Measurements from ENCODE around the gene E2F7. TPM values are rescaled to one million over a fixed set of nuclear protein-coding genes. Genes with fewer than 3 reads are reported as not detected.
A peak's percentile ranks its signal among the peaks of the same experiment; 100 is the strongest.

E2F7 gene
- total RNA-seq, 1 experiment from 2014 or later: 7.8 TPM

DNA sequence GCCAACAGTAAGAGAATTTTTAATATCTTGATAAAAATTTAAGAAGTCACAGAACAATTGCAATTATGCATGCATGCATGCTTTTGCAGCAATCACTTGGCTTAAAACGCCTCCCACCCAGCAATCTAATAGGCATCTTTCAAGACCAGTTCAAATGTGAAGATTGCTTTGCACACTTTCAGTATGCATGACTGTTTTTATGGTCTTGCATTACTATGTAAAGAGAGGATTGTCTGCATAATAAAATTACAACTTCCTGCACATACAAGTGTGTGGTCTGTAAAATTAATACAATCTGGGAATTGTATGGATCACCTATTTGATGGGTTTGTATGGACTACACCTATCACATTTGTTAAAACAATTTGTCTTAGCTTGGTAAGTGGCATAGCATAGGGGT is 48.8 kb downstream of the E2F7 start:
- no peak for DNase-seq (ENCODE audit: low spot score)

DNA sequence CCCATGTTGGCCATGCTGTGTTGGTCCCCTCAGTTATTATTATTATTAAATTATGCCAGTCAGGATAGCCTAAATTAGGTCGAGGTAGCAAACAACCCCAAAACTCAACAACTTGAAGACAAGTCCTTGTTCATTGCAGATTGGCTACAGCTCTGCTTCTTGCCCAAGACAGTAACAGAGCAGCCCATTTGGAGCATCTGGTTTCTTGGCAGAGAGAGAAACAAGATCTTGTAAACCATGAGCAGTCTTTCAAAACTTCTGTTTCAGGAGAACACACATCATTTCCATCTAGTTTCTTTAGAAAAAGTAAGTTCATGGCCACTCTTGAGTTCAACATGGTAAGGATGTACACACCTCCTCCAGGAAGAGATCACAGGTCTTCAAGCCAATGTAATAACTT is 52.3 kb downstream of the E2F7 start:
- no peak for DNase-seq (ENCODE audit: low spot score)

DNA sequence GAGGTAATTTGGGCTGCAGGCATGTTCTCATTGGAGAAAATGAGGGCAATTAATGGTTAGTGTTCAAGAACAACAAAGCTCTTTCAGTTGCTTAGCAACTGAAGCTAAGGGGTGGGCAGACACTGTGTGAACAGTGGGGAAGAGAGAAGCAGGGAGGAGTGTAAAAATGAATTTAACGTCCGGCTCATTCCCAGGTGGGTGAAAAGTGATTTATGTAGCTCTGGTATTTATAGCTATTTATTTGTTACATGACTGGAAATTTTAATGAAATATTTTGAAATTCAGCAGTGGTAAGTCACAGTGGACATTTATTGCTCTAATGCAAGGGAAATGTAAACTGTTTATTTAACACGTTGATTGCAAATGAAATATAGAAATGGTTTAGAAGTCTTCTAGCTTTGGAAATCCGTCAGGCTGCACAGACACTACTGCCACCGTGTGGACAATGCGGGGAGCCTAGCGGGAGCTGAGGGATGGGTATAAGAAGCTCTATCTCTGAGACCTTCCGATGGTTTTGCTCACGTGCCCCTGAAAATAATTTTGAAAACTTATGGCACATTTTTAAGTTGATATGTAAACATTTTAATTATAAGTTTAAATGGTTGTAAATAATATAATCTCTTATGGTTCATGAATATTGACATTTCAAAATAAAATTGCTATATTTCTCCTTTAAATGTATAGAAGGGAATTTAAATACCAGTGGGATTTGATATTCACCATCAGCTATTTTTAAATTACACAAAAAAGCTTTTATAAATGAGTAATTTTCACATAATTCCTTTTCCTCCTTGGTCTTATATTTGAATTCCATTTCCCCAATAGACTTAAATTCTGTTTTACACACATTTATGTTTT is 54.4 kb downstream of the E2F7 start:
- DNase-seq (ENCODE audit: low spot score): peak; percentile 89

DNA sequence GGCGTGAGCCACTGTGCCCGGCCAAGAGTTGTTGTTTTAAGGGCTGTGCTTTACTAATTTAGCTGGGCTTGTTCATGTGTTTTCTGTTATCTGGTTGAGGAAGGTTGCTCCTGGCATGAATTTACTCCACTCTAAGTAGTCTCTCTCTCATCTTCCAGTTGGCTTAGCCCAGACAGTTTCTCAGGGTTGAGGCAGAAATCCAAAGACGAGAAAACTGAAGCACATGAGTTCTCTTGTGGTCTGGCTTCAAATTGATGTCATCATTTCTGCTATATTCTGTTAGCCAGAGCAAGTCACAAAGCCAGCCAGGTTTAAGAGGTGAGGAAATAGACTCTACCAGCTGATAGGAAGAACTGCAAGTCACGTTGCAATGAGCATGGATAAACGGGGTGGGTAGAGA is 57.9 kb downstream of the E2F7 start:
- DNase-seq (ENCODE audit: low spot score): no peak

DNA sequence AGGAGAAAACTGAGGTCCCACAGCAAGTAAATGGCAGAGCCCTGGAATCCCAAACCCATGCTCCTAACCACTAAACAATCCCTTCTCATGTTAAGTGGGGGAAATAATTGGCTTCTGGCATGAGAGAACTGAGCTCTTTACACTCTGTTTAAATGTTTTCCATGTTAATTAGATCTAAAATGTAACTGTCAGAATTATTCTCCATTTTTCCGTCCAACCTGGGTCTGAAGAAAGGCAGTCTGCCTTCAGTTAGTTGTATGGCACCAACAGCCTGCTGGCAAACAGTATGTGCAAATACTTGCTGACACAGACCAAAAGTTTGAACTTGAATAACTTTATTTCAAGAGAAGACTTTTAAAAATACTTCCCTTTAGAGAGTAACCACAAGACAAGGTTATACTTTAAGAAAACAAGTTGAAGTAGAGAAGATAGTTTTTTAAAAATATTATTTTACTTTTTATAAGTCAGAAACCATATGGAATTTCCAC is 59.7 kb downstream of the E2F7 start:
- DNase-seq (ENCODE audit: low spot score): no peak

DNA sequence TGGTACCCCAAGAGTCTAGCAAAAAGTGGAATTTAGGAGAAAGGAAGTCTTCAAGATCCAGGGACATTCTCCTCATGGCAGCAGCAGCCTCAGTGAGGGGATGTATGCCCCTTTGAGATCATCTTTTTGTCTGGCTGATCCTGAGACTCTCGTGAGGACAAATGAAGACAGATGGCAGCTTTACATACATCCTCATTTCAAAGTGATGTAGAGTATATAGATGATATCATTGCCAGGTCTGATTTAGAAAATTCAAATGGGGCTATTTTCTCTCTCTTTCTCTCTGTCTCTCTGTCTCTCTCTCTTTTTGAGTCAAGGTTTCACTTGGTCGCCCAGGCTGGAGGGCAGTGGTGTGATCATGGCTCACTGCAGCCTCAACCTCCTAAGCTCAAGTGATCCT is 61.5 kb downstream of the E2F7 start:
- no peak for DNase-seq (ENCODE audit: low spot score)

DNA sequence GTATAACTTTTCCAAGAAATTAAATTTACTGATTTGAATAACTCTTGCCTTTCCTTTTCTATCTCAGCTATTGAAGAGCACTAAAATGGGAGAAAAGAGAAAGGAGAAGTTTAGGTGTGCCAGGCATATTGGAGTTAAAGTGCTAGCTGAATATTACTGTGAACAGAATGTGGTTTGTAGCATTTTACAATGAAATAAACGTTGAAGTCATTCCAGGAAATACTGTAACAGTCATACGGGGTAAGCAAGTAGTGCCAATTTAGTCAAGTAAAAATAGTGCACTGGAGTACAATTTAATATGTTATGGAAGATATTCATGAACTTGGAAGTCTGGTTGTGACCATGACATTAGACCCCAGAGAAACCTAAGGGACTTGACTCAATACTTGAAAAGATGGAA is 62.1 kb downstream of the E2F7 start:
- no peak for DNase-seq (ENCODE audit: low spot score)

DNA sequence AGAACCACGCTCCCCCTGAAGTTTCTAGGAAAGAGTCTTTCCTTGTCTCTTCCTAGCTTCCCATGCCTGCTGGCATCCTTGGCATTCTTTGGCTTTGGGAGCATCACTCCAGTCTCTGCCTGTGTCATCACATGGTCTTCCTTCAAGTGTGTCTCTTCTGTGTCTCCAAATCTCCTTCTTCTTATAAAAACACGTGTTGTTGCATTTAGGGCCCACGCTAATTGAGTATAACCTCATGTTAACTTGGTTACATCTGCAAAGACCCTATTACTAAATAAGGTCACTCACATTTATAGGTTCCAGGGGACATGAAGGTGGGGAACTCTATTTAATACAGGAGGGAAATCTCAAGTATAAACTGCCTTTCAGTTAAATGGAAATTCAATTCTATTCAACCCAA is 63.0 kb downstream of the E2F7 start:
- DNase-seq (ENCODE audit: low spot score): no peak

DNA sequence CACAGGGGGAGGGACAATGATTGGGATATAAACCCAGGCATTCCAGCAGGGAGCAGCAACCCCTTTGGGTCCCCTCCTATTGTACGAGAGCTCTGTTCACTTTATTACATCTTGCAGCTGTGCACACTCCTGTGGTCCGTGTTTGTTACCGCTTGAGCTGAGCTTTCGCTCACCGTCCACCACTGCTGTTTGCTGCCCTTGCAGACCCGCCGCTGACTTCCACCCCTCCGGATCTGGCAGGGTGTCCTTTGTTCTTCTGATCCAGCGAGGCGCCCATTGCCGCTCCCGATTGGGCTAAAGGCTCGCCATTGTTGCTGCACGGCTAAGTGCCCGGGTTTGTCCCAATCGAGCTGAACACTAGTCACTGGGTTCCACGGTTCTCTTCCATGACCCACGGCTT is 64.1 kb downstream of the E2F7 start:
- no peak for DNase-seq (ENCODE audit: low spot score)

DNA sequence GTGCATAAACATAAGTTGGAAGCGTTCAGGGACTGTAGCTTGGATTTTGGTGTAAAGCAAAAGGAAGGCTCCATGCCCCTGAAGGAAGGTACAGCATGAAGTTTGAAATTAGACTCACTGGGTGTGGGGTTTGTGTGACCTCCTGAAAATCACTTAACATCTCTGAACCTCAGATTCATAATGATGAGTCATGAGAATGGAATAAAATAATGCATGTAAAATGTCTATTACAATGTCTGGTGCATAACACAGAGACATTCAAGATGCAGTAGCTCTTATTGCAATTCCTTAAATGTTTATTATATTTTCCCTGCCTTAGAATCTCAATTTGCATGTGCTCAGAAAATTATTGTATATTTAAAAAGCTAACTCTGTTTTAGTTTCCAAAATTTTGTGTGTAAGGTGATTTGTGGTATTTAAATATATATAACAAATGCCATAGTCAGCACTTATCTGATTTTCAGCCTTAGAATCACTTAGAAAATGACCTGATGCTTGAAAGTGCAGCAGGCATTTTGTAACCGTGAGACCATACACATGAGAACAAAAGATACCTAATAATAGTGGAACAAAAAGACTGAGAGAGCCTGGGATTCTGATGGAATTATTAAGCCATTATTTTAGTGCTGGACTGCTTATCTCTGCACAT is 66.3 kb downstream of the E2F7 start:
- no peak for DNase-seq (ENCODE audit: low spot score)

DNA sequence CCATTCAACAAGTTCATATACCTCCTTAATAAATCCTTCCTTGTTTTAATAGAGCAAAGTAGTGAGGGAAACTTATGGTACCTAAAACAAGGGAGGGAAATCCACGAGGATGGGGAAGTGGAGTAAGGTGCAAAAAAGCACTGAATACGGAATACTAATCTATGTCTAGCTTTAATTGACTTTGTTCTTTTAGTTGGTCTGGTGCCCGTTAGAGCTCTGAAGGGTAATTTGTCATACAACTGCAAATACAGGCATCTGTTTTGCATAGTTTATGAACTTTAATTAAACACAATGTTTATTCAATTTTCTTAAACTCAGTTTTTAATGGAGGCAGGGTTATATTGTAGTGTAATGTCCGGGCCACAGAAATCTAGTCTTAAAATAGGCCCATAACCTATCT is 67.0 kb downstream of the E2F7 start:
- DNase-seq (ENCODE audit: low spot score): no peak

DNA sequence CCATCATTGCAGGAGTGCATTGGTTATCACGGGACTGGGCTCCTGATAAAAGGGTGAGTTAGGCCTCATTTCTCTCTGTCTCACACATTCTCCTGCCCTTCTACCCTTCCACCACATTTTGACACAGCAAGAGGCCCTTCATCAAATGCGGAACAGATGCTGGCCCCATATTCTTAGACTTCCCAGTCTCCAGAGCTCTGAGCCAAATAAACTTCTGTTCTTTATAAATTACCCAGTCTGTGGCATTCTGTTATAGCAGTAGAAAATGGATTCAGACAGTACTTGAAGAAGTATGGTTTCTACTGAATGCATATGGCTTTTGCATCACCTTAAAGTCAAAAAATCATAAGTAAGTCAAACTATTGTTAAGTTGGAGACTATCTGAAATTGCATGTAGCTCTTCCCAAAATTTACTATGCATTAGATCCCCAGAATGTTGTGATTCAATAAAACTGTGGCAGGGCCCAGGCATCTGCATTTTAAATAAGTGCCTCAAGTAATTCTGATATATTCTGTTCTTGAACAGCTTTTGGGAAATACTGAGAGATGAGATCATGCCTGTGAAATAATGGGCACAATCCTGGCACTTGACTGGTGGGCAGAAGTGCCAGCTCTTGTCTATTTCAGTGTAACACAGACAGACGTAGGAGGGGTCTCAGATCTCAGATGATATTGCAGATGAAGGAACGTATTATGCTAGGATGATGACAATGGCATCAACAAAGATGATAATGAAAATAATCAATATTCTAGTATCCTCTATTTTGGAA is 68.2 kb downstream of the E2F7 start:
- DNase-seq (ENCODE audit: low spot score): no peak

DNA sequence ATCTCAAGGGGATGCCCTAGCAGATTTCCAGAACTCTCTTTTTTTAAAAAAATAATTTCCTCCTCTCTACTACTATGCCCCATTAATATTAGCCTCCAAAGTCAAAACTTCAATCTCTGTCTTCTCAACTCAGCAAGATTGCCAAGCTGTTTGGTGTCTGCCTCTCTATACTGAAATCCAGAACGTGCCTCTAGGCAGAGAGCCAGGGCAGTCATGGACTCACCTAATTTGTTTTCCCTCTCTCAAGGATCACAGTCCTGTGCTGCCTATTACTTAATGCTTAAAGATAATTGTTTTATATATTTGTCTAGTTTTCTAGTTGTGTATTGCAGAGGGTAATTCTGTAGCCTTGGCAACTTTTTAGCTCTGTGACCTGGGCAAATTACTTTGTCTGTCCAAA is 74.7 kb downstream of the E2F7 start:
- no peak for DNase-seq (ENCODE audit: low spot score)

DNA sequence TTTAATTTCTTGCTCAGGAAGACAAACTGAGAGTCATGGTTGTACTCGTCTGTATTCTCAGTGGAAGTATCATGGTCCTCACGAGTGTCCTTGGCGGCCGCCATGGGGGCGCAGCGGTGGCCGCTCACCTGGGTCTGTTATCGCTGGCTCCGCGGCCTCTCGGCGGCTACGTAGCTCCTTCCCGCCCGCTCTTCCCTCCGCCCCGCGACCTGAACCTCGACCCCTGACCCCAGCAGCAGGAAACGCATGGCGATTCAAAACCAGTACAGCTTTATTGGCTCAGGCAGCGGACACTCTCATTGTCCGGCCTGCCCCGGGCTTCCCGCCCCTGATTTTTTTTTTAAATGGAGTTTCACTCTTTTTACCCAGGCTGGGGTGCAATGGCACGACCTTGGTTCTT is 80.8 kb downstream of the E2F7 start:
- no peak for DNase-seq (ENCODE audit: low spot score)

DNA sequence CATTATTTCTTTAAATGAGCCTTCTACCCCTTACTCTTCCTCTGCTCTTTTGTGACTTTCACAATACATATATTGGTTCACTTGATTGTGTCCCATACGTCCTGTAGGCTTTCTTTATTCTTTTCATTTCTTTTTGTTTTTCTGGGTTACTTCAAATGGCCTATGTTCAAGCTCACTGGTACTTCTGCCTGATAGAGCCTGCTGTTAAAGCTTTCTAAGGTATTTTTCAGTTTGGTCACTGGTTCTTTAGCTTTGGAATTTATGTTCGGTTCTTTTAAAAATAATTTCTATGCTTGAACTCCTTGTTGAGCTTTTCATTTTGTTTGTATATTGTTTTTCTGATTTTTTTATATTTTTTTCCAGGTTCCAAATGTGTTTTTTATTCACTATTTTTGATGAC is 81.9 kb downstream of the E2F7 start:
- no peak for DNase-seq (ENCODE audit: low spot score)

DNA sequence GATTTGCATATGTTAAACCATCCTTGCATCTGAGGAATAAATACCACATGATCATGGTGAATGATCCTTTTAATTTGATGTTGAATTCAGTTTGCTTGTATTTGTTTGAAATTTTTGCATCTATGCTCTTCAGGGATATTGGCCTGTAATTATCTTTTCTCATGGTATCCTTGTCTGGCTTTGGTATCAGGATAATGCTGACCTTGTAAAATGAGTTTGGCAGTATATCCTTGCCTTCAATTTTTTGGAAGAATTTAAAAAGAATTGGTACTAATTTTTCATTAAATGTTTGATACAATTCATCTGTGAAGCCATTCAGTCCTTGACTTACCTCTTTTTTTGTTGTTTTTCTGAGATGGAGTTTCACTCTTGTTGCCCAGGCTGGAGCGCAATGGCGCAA is 85.2 kb downstream of the E2F7 start:
- DNase-seq (ENCODE audit: low spot score): no peak

DNA sequence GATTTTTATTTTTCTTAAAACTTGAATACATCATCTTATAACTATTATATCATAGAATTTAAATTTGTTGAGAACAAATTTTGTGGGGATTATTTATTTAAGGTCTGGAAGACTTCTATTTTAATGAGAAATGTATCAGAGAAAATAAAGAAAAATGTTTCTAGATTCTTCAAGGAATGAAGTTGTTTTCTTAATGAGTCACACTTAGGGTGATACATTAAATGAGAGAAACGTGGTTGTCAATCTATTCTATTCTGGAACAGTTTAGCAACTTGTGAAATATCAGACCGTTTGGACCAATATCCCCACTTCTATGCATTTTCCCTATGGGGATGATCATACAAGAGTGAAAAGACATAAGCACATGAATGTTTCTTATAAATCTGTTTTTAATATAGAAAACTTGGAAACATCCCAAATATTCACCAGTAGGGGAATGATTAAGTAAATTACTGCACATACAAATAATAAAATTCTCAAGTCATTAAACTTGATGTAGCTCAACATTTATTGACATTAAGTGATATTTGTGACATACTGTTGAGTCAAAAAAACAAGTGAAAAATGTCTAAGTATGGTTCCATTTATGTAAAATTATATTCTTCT is 88.5 kb downstream of the E2F7 start:
- DNase-seq (ENCODE audit: low spot score): no peak

Other genes starting within 250 kb of the E2F7 start
- 0.43 TPM in 1 of 2 replicates, not detected in the other for gene CSRP2, start 186.6 kb downstream of the E2F7 start, total RNA-seq (2014; rRNA removed; shearing (Covaris generic))